Naive B cell (primary cell): Measurements from ENCODE around the gene TSHZ2. TPM values are rescaled to one million over a fixed set of nuclear protein-coding genes. Genes with fewer than 3 reads are reported as not detected.
"Not testable (repeated sequence)": the region's sequence is repeated elsewhere in the genome, so short reads cannot be mapped to it uniquely, and the experiment has no call there.

ENCODE experiments used
- ATAC-seq, 2 donors: fragments of 150-1000 bp; cut with Tn5 transposase; 2 replicates each; pipeline ENCODE4 v1.10.0; 2021; ENCODE audit warnings: low read depth in 2 of 2, mild to moderate bottlenecking in 2 of 2, moderate library complexity in 2 of 2
- DNase-seq: peaks from one replicate; pipeline ENCODE4 v3.0.0; 2022
- H3K27ac Mint-ChIP-seq, 6 donors: one replicate each; pipeline ENCODE4 v1.8.0; 2020 to 2022; ENCODE audit warnings: mild to moderate bottlenecking in 6 of 6, mixed read lengths in 6 of 6, moderate library complexity in 5 of 6, inconsistent platforms in 2 of 6
- H3K27me3 Mint-ChIP-seq, 3 donors: one replicate each; pipeline ENCODE4 v1.8.0; 2021 to 2022; ENCODE audit warnings: mixed read lengths in 3 of 3, mild to moderate bottlenecking in 1 of 3
- H3K36me3 Mint-ChIP-seq, 2 donors: one replicate each; pipeline ENCODE4 v1.8.0; 2020 to 2022; ENCODE audit warnings: mixed read lengths in 2 of 2, inconsistent platforms in 1 of 2, mild to moderate bottlenecking in 1 of 2
- H3K4me1 Mint-ChIP-seq, 3 donors: one replicate each; pipeline ENCODE4 v1.8.0; 2020 to 2022; ENCODE audit warnings: mixed read lengths in 3 of 3, inconsistent platforms in 1 of 3, mild to moderate bottlenecking in 1 of 3, moderate library complexity in 1 of 3
- H3K4me3 Mint-ChIP-seq, 8 donors: one replicate each; pipeline ENCODE4 v1.8.0; 2020 to 2022; ENCODE audit warnings: mild to moderate bottlenecking in 8 of 8, mixed read lengths in 8 of 8, moderate library complexity in 8 of 8, inconsistent platforms in 2 of 8
- H3K9me3 Mint-ChIP-seq, 7 donors: one replicate each; pipeline ENCODE4 v1.8.0; 2020 to 2022; ENCODE audit warnings: mixed read lengths in 7 of 7, mild to moderate bottlenecking in 5 of 7, inconsistent platforms in 2 of 7, moderate library complexity in 1 of 7
- polyA plus RNA-seq, 6 donors: library from polyadenylated mRNA; unstranded; fragments of 300-500 nt; fragmentation: Illumina TruSeq; gene quantifications; one replicate each; pipeline ENCODE4 v1.2.3, GENCODE V29; 2021; ENCODE audit warnings: low read depth in 6 of 6

Gene TSHZ2
- polyA plus RNA-seq, 6 donors from 2014 or later = 0.04 to 0.32 (median 0.13) TPM; not detected in 2

DNA sequence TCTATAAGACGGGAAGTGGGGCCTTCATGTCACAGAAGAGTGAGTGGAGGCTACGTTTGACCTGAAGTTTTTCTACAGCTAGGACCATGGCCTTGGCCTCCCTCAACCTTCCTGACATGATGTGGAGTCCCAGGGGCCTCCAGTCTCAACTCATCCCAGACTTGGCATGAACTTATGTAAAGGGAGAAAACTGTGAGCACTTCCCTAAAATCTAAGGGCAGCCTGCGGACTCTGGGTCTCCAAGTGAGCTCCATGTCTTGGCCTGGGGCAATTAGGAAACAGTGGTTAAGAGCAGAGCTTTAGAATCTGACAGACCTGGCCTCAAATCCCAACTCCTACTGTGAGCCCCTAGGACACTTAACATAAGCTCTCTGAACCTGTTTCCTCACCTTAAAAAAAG lies 439.0 kb downstream of the TSHZ2 start:
- no peak for DNase-seq
- no peak overlapping the region for H3K4me3 Mint-ChIP-seq
- H3K36me3 Mint-ChIP-seq = peaks cover 0 to 4% of the 10 kb centered on the region in 2 donors
- peaks cover 0 to 10% (median 6%) of the 10 kb centered on the region in 3 donors for H3K4me1 Mint-ChIP-seq
- H3K27me3 Mint-ChIP-seq = peaks cover 14 to 28% (median 16%) of the 10 kb centered on the region in 3 donors
- no peak overlapping the region for H3K27ac Mint-ChIP-seq
- no peaks in the 10 kb centered on the region for H3K9me3 Mint-ChIP-seq
- ATAC-seq = no peak

DNA sequence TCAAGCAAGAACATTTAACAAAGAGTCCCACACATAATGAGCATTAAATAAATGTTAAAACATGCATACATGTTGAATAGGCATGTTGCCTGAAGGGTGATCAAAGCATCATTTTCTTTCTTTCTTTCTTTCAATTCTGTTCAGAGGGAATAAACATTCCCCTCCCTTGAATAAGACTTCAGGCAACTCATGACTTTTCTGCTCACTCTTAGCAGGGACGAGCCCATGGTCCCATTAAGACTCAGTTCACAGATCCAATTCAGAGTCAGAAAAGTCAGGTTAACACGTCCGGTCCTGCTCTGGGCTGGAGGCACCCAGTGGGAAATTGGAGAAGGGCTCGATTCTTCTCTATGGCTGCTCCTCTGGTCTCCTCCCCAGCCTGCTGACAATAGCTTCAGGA lies 439.7 kb downstream of the TSHZ2 start:
- Mint-ChIP-seq H3K27me3 (peaks cover 13 to 21% (median 14%) of the 10 kb centered on the region in 3 donors), H3K4me3 (no peak overlapping the region), H3K36me3 (peaks cover 0 to 4% of the 10 kb centered on the region in 2 donors), H3K27ac (peak overlapping the region in 1 of 6 donors; percentile 60), H3K4me1 (peaks cover 0 to 10% (median 6%) of the 10 kb centered on the region in 3 donors), H3K9me3 (no peaks in the 10 kb centered on the region)
- ATAC-seq (no peak), DNase-seq (no peak)

DNA sequence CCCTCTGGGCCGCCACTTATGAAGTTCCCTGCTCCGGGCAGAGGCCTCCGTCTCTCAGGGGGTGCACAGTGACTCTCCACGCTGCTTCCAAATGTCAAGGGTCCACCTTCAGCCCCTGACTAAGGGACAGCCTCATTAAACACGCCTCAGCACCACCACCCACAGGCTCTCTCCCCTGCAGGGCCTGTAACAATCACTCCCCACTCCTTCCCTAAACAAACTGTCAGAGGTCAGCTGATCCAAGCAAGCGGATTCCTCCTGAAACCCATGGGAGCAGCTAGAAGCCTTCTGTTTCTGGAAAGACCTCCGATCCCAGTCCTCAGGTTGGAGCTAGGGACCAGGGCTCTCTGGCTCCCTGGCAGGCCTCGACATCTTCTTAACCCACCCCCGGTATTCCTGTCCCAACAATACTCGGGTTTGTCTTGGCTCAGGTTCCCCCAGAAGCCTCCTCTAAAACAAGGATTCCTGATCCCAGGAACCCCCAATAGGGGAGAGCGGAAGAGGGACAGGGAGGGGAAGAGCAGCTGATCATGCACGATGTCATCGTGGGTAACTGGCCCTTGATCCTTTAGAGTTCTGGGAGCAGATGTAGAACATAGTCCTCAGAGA lies 440.5 kb downstream of the TSHZ2 start:
- peaks cover 0 to 5% of the 10 kb centered on the region in 2 donors for H3K36me3 Mint-ChIP-seq
- peak overlapping the region in 2 of 6 donors; percentile 68 to 82 for H3K27ac Mint-ChIP-seq
- H3K9me3 Mint-ChIP-seq = no peaks in the 10 kb centered on the region
- no peak for DNase-seq
- H3K4me1 Mint-ChIP-seq = peaks cover 0 to 10% (median 6%) of the 10 kb centered on the region in 3 donors
- H3K4me3 Mint-ChIP-seq = peak overlapping the region in 6 of 8 donors; percentile 1 to 85 (median 39)
- peaks cover 10 to 17% (median 13%) of the 10 kb centered on the region in 3 donors for H3K27me3 Mint-ChIP-seq
- no peak for ATAC-seq

DNA sequence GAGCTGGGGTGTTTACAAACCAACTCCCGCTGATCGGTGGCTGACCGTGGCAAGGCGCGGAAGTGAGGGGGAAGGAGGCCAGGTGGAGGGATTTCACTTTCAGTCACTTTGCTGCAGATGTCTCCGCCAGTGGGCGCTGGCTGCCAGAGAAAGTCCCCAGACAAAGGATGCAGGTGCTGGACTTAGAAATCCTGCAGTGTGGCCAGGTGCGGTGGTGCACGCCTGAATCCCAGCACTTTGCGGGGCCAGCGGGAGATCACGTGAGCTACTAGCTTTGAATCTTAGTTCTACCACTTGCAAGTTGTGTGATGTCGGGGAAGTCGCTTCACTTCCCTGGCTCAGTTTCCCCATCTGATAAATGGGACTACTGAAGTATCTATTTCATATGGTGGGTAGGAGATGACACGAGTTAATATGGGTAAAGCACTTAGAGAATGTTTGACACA lies 441.1 kb downstream of the TSHZ2 start:
- Mint-ChIP-seq H3K9me3 (no peaks in the 10 kb centered on the region), H3K27ac (peak overlapping the region in 2 of 6 donors; percentile 68 to 82), H3K4me3 (peak overlapping the region in 6 of 8 donors; percentile 1 to 85 (median 39)), H3K36me3 (peaks cover 0 to 9% of the 10 kb centered on the region in 2 donors), H3K27me3 (peaks cover 6 to 17% (median 15%) of the 10 kb centered on the region in 3 donors), H3K4me1 (peaks cover 0 to 10% (median 6%) of the 10 kb centered on the region in 3 donors)
- DNase-seq = peak; percentile 50
- ATAC-seq = peak; percentile 65 to 69

DNA sequence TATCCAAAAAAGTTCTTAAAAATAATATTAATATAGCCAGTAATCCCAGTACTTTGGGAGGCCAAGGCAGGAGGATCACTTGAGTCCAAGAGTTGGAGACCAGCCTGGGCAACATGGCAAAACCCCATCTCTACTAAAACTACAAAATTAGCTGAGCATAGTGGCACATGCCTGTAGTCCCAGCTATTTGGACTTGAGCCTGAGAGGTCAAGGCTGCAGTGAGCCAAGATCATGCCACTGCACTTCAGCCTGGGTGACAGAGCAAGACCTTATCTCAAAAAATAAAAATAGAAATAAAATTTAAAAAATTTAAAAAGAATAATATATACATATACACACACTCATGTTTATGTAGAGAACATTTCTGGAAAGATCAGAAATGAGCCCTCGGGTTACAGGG lies 441.7 kb downstream of the TSHZ2 start:
- peaks cover 0 to 21% (median 21%) of the 10 kb centered on the region in 3 donors for H3K27me3 Mint-ChIP-seq
- H3K4me3 Mint-ChIP-seq, ATAC-seq, H3K27ac Mint-ChIP-seq, H3K9me3 Mint-ChIP-seq, H3K36me3 Mint-ChIP-seq, H3K4me1 Mint-ChIP-seq, DNase-seq: not testable (repeated sequence)

DNA sequence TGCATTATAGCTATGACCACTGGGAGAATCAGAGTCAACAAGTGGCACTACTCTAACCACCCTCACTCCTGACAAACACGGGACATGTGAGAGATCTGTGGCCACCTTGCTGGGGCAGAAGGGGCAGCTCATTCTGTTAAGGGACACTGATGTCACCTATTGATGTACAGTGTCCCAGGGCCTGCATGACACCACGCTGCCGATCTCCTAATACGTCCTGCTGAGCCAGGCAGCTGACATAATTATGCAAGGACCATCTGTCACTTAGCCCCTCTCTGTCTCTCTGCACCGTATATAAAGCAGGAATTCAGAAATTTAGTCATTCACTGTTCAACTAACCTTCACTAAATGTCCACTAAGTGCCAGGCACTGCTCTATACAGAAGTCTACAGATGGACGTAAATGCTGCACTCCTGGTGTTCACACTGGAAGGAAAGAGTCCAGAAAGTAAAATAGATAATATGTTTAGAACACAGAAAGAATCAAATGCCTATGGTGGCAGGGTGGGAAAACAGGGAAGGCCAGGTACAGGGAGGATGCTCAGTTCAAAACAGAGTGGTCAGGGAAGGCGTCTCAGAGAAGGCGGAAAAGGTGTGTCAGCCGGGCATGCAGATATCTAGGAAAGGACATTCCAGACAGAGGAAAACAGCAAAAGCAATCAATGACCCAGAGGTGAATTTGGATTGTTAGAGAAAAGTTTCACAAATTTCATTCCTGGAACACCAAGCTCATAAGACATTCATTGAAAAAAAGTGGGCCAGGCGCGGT lies 447.7 kb downstream of the TSHZ2 start:
- no peak for ATAC-seq
- peaks cover 21 to 47% (median 40%) of the 10 kb centered on the region in 3 donors for H3K27me3 Mint-ChIP-seq
- H3K9me3 Mint-ChIP-seq = peaks cover 0 to 8% (median 4%) of the 10 kb centered on the region in 7 donors
- H3K4me3 Mint-ChIP-seq = no peak overlapping the region
- no peak overlapping the region for H3K27ac Mint-ChIP-seq
- no peaks in the 10 kb centered on the region for H3K4me1 Mint-ChIP-seq
- H3K36me3 Mint-ChIP-seq = peaks cover 5 to 6% of the 10 kb centered on the region in 2 donors
- no peak for DNase-seq

DNA sequence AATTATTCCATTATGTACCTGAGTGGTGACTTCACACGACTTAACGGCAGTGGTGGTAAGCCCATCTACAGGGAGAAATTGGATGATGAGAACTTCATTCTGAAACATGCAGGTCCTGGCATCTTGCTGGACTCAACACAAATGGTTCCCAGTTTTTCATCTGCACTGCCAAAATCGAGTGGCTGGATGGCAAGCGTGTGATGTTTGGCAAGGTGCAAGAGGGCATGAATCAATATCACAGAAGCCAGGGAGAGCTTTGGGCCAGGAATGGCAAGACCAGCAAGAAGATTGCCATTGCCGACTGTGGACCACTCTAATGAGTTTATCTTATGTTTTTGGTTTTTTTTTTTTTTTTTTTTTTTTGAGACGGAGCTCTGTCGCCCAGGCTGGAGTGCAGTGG lies 449.2 kb downstream of the TSHZ2 start:
- peaks cover 5 to 7% of the 10 kb centered on the region in 2 donors for H3K36me3 Mint-ChIP-seq
- no peak for ATAC-seq

DNA sequence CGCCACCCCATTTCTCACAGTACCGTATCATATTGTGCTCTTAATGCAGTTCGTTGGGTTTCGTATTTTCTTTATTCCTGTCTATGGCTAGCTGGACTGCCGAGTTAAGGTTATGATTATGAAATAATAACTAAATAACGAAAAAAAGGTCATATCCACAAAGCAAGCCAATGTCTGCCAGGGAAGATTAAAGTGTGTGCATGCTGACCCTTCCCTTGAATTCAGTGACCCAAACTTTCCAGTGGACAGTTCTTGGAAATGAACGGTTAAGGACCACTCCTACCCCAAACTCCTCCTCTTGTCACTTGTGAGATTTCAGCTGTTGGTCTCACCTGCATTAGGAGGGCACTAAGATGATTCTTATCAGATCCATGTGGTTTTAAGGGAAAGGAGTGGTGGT lies 449.9 kb downstream of the TSHZ2 start:
- Mint-ChIP-seq H3K4me1 (no peaks in the 10 kb centered on the region), H3K27me3 (peaks cover 26 to 53% (median 50%) of the 10 kb centered on the region in 3 donors), H3K9me3 (peaks cover 0 to 8% (median 4%) of the 10 kb centered on the region in 7 donors), H3K4me3 (no peak overlapping the region), H3K27ac (no peak overlapping the region), H3K36me3 (peaks cover 5 to 7% of the 10 kb centered on the region in 2 donors)
- no peak for ATAC-seq
- DNase-seq = no peak

More for the DNA sequence above, 449.2 kb downstream of the TSHZ2 start:
- Mint-ChIP-seq H3K27me3 (peaks cover 26 to 46% (median 43%) of the 10 kb centered on the region in 3 donors), H3K4me3 (no peak overlapping the region), H3K27ac (no peak overlapping the region), H3K4me1 (no peaks in the 10 kb centered on the region), H3K9me3 (peaks cover 0 to 8% (median 4%) of the 10 kb centered on the region in 7 donors)
- no peak for DNase-seq

DNA sequence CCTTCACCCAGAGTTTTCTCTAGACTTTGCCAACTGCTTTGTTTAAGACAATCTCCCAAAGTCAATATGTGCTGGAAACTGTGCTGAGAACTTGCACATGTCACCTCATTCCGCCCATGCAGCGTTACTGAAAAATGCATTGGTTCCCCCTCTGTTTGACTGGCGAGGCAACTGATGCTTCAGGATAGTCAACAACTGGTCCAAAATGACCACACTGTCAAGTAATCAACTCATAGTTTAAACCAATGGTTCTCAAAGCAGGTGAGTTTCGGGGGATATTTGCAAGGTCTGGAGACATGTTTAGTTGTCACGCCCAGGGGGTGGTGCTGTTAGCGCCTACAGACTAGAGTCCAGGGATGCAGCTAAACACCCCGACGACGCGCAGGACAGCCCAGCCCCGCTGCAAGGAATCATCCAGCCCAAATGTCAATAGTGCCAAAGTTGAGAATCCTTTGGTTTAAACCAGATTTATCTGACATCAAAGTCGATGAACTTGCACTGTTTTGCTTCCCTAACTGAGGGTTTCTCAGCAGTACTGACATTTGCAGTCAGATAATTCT lies 451.5 kb downstream of the TSHZ2 start:
- DNase-seq (no peak), ATAC-seq (no peak)
- Mint-ChIP-seq H3K27me3 (peaks cover 26 to 55% (median 42%) of the 10 kb centered on the region in 3 donors), H3K4me1 (no peaks in the 10 kb centered on the region), H3K9me3 (peaks cover 0 to 8% (median 4%) of the 10 kb centered on the region in 7 donors), H3K27ac (no peak overlapping the region), H3K36me3 (peaks cover 0 to 7% of the 10 kb centered on the region in 2 donors), H3K4me3 (no peak overlapping the region)

DNA sequence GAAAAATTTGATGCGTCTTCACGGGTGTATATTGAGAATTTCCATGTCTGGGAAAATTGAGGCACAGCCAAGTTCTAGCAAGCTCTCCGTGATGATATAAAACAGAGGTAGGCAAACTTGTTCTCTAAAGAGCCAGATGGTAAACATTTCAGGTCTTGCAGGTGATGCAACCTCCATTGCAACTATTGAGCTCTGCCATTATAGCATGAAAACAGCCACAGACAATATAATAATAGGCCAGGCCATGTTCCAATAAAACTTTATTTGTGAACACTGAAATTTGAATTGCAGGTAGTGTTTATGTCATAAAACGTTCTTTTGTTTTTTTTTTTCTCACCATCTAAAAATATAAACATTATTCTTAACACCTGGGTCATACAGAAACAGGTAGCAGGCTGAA lies 453.3 kb downstream of the TSHZ2 start:
- H3K27me3 Mint-ChIP-seq = peaks cover 37 to 56% (median 41%) of the 10 kb centered on the region in 3 donors
- DNase-seq = no peak
- ATAC-seq = no peak
- H3K4me3 Mint-ChIP-seq = no peak overlapping the region
- peaks cover 2 to 8% (median 4%) of the 10 kb centered on the region in 7 donors for H3K9me3 Mint-ChIP-seq
- no peak overlapping the region for H3K27ac Mint-ChIP-seq
- no peaks in the 10 kb centered on the region for H3K4me1 Mint-ChIP-seq
- peaks cover 0 to 7% of the 10 kb centered on the region in 2 donors for H3K36me3 Mint-ChIP-seq

DNA sequence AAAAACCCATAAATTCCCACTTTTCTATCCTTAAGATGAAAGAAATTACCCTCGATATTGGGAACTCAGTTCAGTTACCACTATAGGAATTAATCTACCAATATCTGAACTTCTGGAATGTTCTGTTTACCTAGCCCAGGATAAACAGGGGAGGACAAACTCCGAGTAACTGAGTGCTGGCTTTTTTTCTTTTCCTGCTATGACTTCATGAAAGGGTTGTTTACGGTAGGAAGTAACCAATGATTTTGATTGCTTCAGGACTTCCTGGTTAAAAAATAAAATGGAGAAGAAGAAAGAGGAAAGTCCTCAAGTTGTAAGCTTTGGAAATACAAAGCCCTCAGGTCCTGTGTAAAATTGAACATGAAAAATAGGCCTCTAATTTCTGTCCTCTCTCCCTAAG lies 453.8 kb downstream of the TSHZ2 start:
- no peaks in the 10 kb centered on the region for H3K4me1 Mint-ChIP-seq
- H3K27ac Mint-ChIP-seq = no peak overlapping the region
- ATAC-seq (no peak), DNase-seq (no peak)
- peaks cover 34 to 56% (median 43%) of the 10 kb centered on the region in 3 donors for H3K27me3 Mint-ChIP-seq
- H3K4me3 Mint-ChIP-seq = no peak overlapping the region
- peaks cover 0 to 7% of the 10 kb centered on the region in 2 donors for H3K36me3 Mint-ChIP-seq
- peaks cover 2 to 8% (median 4%) of the 10 kb centered on the region in 7 donors for H3K9me3 Mint-ChIP-seq

DNA sequence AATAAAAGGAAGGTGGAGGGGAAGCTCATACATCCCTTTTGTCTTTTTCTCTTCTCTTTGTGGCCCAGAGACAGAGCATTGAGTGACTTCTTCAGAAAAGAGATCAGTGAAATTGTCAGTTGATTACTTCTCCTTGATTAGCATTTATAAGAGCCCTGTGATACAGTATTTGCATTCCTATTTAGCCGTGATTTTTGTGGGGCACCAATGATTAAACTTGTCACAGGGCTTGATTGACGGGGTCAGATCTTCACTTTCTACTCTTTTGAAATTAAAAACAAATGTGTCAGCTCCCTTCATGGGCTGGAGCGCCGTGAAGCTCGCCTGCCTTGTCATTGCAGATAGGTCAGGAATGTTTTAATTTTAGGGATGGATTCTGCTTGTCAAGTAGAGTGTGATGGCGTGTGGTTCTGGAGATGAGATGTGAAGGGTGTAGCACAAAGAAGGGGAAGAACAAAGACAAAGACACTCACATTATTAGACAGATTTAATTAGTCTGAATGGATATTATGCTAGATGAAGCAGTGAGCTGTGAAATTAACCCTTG lies 454.7 kb downstream of the TSHZ2 start:
- Mint-ChIP-seq H3K9me3 (peaks cover 2 to 8% (median 4%) of the 10 kb centered on the region in 7 donors), H3K36me3 (peaks cover 0 to 7% of the 10 kb centered on the region in 2 donors), H3K27ac (no peak overlapping the region), H3K4me1 (no peaks in the 10 kb centered on the region), H3K27me3 (peaks cover 30 to 56% (median 48%) of the 10 kb centered on the region in 3 donors), H3K4me3 (no peak overlapping the region)
- ATAC-seq = no peak
- no peak for DNase-seq

DNA sequence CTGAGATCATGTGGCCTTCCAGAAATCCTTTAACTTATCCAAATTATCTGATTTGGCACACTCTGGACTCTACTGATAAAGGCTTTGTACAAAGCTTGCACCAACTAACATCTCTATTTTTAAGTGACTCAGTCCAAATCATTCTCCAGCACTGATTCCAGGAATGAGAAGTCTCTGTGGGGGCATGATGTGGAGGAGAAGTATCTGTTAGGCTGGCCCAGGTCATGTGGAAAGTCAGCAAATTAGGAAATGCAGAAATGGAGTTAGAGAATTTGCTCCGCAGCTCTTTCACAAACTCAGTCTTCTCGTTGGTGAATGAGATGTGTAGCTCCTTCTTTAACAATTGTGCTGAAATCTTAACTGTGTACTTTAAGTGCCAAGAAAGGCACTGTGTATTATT lies 455.8 kb downstream of the TSHZ2 start:
- DNase-seq (no peak), ATAC-seq (no peak)
- Mint-ChIP-seq H3K9me3 (peaks cover 2 to 8% (median 4%) of the 10 kb centered on the region in 7 donors), H3K36me3 (peaks cover 0 to 7% of the 10 kb centered on the region in 2 donors), H3K27me3 (peaks cover 26 to 56% (median 48%) of the 10 kb centered on the region in 3 donors), H3K4me3 (no peak overlapping the region), H3K27ac (no peak overlapping the region), H3K4me1 (no peaks in the 10 kb centered on the region)
